ENCODE data around the gene CBLIF.
"Not testable (repeated sequence)": the region's sequence is repeated elsewhere in the genome, so short reads cannot be mapped to it uniquely, and the experiment has no call there.

The CBLIF gene

GRCh38 chr11:59849129-59849528, 3.8 kb upstream of the CBLIF start:
- no peak for TF ChIP-seq CTCF (IDR thresholded peaks at IDR 0.05; ENCODE audit: low read depth, low read length, missing control alignments)
- no peak for DNase-seq (ENCODE audit: extremely low read depth, low read depth)
- no peak overlapping the region for H3K4me3 ChIP-seq (replicated peaks; ENCODE audit: low read depth, low read length)

- DNase-seq (ENCODE audit: extremely low read depth, low read depth): not testable (repeated sequence)
Observed at GRCh38 chr11:59848439-59848838, 3.1 kb upstream of the CBLIF start.

DNA sequence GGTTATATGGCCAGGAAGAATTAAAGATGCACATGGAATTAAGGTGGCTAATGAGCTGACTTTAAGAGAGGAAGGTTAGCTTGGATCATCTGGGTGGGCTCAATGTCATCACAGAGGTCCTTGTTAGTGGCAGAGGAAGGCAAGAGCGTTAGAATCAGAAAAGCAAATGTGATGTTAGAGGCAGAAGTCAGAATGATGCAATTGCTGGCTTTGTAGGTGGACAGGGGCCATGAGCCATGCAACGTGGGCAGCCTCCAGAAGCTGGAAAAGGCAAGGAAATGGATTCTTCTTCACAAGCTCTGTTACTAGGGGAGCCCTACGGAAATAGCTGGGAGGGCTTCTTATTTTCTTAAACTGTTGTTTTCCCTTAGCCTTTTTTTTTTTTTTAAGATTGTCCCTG, 2.3 kb upstream of the CBLIF start:
- DNase-seq (ENCODE audit: extremely low read depth, low read depth): no peak
- no peak overlapping the region for H3K4me3 ChIP-seq (replicated peaks; ENCODE audit: low read depth, low read length)
- no peak for TF ChIP-seq CTCF (IDR thresholded peaks at IDR 0.05; ENCODE audit: low read depth, low read length, missing control alignments)

More at GRCh38 chr11:59848439-59848838, 3.1 kb upstream of the CBLIF start:
- not testable (repeated sequence) for H3K4me3 ChIP-seq (replicated peaks; ENCODE audit: low read depth, low read length)

DNA sequence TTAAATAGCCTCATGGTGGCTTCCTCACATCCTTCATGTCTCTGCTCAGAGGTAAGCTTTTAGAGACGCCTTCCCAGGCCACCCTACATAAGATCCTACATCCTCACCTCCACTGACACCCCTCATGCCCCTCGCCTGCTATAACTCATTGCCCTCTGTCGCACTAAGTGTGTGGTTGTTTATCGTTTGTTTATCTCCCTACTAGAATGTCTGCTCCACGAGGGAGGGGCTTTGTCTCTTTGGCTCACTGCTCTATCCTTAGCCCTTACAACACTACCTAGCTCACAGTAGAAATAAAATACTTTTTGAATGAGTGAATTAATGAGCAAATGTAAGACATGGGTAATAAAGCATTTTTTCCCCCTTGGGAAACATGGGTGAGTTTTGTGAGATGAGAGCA, 1.3 kb upstream of the CBLIF start:
- DNase-seq (ENCODE audit: extremely low read depth, low read depth): no peak
- H3K4me3 ChIP-seq (replicated peaks; ENCODE audit: low read depth, low read length): no peak overlapping the region
- TF ChIP-seq CTCF (IDR thresholded peaks at IDR 0.05; ENCODE audit: low read depth, low read length, missing control alignments): no peak

DNA sequence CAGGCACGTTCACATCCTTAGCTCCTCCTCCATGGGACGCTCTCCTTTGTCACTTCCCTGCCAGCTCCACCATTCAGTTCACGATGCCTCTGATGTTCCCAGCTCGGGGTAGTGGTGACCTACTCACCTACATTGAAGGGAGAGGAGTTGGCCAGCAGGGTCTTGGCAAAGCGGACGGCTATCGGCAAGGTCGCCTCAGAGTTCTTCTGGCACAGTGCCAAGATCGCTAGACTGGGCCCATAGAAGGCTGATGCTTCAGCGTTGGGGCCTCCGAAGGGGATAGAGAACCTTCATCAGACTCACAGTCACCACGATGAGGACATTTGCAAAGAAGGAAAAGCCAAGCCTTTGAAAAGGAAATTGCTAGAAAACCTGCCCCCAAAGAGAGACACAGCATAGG, 3.0 kb downstream of the CBLIF start:
- DNase-seq (ENCODE audit: extremely low read depth, low read depth): no peak
- no peak overlapping the region for H3K4me3 ChIP-seq (replicated peaks; ENCODE audit: low read depth, low read length)

DNA sequence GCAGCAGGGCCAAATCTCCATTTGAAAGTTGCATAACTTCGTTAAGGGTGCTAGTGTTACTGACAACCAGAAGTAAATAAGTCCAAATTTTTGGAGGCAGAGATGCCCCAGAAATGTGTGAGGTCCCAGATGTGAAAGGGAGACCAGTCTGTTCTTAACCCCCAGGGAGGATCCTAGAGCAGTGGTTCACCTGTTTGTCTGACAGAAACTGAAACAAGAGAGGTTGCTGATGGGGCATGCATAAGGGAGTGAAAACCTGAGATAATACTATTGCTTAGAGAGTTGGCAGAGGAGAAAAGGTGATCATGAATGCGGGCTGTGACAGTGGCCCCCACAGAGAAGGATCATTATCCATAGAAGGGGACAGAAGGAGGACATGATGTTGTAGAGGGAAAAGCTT, 3.8 kb downstream of the CBLIF start:
- TF ChIP-seq CTCF (IDR thresholded peaks at IDR 0.05; ENCODE audit: low read depth, low read length, missing control alignments): no peak
- H3K4me3 ChIP-seq (replicated peaks; ENCODE audit: low read depth, low read length): no peak overlapping the region
- no peak for DNase-seq (ENCODE audit: extremely low read depth, low read depth)

More for the DNA sequence above, 3.0 kb downstream of the CBLIF start:
- no peak for TF ChIP-seq CTCF (IDR thresholded peaks at IDR 0.05; ENCODE audit: low read depth, low read length, missing control alignments)

GRCh38 chr11:59839615-59840014, 5.7 kb downstream of the CBLIF start:
- H3K4me3 ChIP-seq (replicated peaks; ENCODE audit: low read depth, low read length): no peak overlapping the region
- no peak for TF ChIP-seq CTCF (IDR thresholded peaks at IDR 0.05; ENCODE audit: low read depth, low read length, missing control alignments)
- no peak for DNase-seq (ENCODE audit: extremely low read depth, low read depth)

Data from HFF-Myc (cell line).